Measurements from ENCODE around the gene RILP. TPM values are rescaled to one million over a fixed set of nuclear protein-coding genes. Genes with fewer than 3 reads are reported as not detected.
A peak's percentile ranks its signal among the peaks of the same experiment; 100 is the strongest.

Gene RILP
- total RNA-seq, 1 donor from 2014 or later = 3.4 TPM

DNA sequence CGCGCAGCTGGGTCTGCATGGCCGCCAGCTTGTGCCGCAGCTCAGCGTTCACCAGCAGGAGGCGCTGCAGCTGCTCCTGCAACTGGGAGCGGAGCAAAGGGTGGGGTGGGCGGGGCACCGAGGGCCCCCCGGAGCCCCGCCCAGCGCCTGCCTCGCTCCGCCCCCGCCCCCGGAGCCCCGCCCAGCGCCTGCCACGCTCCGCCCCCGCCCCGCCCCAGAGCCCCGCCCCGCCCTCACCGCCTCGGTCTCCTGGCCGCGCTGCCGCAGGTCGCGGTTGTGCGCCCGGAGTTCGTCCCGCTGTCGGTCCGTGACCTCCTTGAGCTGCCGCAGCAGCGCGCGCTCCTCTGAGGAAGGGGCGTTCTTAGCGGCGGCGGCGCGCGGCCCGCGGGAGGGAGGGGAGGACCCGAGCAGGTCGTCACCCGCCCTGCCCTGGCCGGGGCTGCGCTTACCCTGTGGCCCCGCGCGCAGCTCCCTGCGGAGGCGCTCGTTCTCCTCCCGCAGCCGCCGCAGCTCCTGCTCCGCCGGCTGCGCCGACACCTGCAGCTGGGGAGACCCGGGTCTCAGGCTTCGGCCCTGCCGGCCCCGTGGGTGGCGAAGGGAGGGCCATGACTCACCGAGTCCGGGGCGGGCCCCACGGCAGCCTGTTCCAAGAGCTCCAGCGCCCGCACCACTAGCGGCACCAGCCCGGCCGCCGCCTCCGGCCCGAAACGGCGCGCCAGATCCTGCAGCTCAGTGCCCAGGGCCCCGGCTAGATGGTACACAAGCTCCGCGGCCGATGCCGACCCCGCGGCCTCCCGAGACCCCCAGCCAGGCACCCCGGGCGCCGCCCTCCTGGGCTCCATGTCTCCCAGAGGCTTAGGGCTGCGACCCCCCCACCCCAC lies 463 bp downstream of the RILP start:
- H3K27me3 ChIP-seq (ENCODE audit: control insufficient read depth, insufficient read depth, low read length) = no peaks in the 10 kb centered on the region
- H3K36me3 ChIP-seq (ENCODE audit: control insufficient read depth, insufficient read depth, low read length) = peaks cover 26% of the 10 kb centered on the region
- H3K4me3 ChIP-seq (ENCODE audit: low read depth, low read length) = peak overlapping the region; percentile 65
- no peak for FAIRE-seq
- peak; percentile 86 for DNase-seq (ENCODE audit: low read depth)
- TF ChIP-seq, protein P1, sequence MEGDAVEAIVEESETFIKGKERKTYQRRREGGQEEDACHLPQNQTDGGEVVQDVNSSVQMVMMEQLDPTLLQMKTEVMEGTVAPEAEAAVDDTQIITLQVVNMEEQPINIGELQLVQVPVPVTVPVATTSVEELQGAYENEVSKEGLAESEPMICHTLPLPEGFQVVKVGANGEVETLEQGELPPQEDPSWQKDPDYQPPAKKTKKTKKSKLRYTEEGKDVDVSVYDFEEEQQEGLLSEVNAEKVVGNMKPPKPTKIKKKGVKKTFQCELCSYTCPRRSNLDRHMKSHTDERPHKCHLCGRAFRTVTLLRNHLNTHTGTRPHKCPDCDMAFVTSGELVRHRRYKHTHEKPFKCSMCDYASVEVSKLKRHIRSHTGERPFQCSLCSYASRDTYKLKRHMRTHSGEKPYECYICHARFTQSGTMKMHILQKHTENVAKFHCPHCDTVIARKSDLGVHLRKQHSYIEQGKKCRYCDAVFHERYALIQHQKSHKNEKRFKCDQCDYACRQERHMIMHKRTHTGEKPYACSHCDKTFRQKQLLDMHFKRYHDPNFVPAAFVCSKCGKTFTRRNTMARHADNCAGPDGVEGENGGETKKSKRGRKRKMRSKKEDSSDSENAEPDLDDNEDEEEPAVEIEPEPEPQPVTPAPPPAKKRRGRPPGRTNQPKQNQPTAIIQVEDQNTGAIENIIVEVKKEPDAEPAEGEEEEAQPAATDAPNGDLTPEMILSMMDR (IDR thresholded peaks at IDR 0.05; ENCODE audit: insufficient read depth, low read length, severe bottlenecking) = peak; percentile 93

DNA sequence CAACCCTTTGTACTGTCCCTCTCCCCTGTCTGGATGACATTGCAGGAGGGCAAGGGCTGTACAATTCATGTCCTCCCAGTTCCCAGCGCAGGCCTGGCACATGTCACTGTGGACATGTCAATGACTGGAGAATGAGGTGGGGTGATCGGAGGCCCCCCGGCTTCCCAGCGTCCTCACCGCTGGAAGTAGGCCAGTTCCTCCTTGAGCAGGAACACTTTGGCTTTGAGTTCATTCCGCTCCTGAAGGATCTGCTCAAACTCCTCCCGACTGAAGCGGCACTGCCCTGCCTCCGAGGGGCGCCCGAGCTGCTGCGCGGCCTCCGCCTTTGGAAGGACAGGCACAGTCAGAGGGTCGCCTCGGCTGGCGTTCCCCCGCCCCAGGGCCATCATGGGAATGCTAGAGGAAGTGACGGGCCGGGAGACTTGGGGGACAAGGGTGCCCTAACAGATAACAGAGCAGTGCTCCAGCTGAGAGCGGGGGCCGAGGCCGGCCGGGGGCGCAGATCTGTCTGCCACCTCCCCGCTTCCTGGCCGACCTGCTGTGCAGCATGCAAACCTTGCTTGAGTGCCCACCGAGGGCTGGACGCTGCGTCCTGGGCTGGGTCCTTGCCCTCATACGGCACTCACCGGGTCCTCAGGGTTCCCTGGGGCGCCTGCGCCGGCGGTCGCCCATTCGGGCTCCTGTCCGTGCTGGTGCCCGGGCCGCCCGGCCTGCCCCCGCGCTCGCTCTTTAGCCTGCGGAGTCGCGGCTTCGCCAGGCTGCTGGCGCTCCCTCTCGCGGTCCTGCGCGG lies 1.3 kb downstream of the RILP start:
- DNase-seq (ENCODE audit: low read depth) (peak; percentile 12), FAIRE-seq (no peak)
- H3K36me3 ChIP-seq (ENCODE audit: control insufficient read depth, insufficient read depth, low read length) = peaks cover 18% of the 10 kb centered on the region
- TF ChIP-seq, protein P1 (IDR thresholded peaks at IDR 0.05; ENCODE audit: insufficient read depth, low read length, severe bottlenecking) = no peak
- peak overlapping the region; percentile 45 for H3K4me3 ChIP-seq (ENCODE audit: low read depth, low read length)
- no peaks in the 10 kb centered on the region for H3K27me3 ChIP-seq (ENCODE audit: control insufficient read depth, insufficient read depth, low read length)

DNA sequence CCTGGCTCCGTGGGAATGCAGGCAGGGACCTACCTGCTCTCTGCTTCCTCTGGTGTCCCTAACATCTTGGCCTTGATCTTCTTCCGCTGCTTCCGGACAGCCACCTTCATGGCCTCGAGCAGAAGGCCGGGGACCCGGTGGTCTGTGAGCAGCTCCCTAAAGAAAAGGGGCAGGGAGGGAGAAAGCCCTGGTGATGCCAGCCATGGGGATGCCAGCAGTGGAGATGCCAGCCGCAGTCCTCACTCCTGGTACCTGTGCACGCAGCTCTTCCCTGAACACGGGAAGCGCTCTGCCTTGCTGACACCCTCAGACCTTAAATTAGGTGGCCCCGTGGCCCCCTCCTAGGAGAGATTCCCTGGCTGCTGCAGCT lies 1.9 kb downstream of the RILP start:
- Histone ChIP-seq H3K36me3 (ENCODE audit: control insufficient read depth, insufficient read depth, low read length) (peaks cover 14% of the 10 kb centered on the region), H3K27me3 (ENCODE audit: control insufficient read depth, insufficient read depth, low read length) (no peaks in the 10 kb centered on the region), H3K4me3 (ENCODE audit: low read depth, low read length) (no peak overlapping the region)
- TF ChIP-seq, protein P1 (IDR thresholded peaks at IDR 0.05; ENCODE audit: insufficient read depth, low read length, severe bottlenecking) = no peak
- DNase-seq (ENCODE audit: low read depth) = no peak
- FAIRE-seq = no peak

DNA sequence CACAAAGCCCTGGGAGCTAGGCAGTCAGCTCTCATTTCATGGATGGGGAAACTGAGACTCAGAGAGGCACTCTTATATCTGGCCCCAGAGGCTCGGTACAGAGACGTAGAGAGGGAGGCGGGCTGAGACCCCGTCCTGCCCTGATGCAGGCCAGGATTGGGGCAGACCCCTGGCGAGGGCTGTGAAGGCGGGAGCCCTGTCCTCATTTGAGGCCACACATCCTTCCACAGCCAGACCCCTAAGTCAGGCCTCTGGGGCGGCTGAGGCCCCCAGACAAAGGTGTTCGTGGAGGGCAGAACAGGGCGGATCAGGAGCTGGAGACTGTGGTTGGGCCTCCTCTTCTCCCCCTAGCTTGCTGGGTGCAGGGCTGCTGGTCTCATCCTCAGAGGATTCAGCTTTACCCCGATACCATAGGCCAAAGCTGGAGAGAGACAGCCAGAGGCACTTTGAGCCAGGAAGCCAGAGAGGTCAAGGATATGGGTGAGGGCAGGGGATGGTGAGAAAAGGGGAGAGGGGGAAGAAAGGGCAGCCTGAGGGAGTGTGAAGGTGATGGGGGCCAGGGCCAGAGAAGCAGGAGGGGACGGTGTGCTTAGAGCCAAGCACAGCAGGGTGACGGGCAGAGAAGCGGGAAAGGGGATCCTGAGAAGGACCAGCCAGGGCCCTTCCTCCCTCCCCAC lies 3.3 kb downstream of the RILP start:
- DNase-seq (ENCODE audit: low read depth) (no peak), FAIRE-seq (no peak)
- H3K4me3 ChIP-seq (ENCODE audit: low read depth, low read length) = no peak overlapping the region
- TF ChIP-seq, protein P1 (IDR thresholded peaks at IDR 0.05; ENCODE audit: insufficient read depth, low read length, severe bottlenecking) = no peak
- H3K36me3 ChIP-seq (ENCODE audit: control insufficient read depth, insufficient read depth, low read length) = peaks cover 9% of the 10 kb centered on the region
- H3K27me3 ChIP-seq (ENCODE audit: control insufficient read depth, insufficient read depth, low read length) = no peaks in the 10 kb centered on the region

DNA sequence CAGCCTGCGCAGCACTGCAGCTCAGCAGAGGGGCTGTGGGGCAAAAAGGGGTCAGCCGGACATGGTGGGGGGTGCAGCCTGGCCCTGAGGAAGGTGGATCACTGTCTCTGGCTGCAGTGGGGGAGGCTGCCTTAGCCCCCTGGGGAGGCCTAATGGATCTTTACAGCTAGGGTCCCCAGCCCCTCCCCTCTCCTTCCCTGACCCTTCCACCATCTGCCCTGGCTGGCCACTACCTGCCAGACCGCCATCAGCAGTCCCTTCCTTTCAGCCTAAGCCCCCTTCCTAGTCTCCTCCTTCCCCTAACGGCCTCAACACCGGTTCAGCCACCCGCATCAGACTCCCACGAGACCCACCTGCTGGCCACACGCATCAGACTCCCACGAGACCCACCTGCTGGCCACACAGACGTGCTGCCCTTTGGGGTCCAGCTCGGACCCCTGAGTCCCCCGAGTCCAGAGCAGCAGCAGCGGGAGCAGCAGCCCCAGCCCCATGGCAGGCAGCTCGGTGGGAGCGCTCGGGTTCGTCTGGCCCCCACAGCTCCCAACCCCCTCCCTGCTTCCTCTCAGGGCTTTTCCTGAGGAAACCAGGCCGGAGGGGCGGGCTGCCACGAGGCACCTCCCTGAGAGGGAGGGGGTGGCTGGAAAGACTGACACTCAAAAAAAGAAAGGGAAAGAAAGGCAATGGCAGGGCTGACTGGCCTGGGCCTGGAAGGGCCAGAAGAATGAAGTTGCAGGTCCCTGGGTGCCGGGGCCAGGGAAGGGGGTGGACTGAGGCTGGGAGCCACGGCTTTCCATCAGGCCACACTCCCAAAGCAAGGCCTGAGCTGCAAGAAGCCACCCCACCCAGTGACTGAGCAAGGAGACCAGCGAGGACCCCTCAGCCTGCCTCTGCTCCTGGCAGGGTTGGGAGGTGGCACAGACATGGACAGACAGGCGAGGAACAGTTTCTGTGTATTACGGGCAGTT lies 4.2 kb downstream of the RILP start, which contains the start of gene SCARF1:
Gene SCARF1, minus strand, starts transcription at position 526 of the 965 bp plus-strand sequence. Its CDS starts 35 bp downstream, at position 491.
- Histone ChIP-seq H3K27me3 (ENCODE audit: control insufficient read depth, insufficient read depth, low read length) (no peaks in the 10 kb centered on the region), H3K4me3 (ENCODE audit: low read depth, low read length) (no peak within 1 kb of the TSS), H3K36me3 (ENCODE audit: control insufficient read depth, insufficient read depth, low read length) (peaks cover 2% of the 10 kb centered on the region)
- FAIRE-seq (no peak), DNase-seq (ENCODE audit: low read depth) (no peak)
- TF ChIP-seq, protein P1 (IDR thresholded peaks at IDR 0.05; ENCODE audit: insufficient read depth, low read length, severe bottlenecking) = no peak
